ENCODE measurements around the gene PRXL2C. TPM values are rescaled to one million over a fixed set of nuclear protein-coding genes. Genes with fewer than 3 reads are reported as not detected.
"Not testable (repeated sequence)": the region's sequence is repeated elsewhere in the genome, so short reads cannot be mapped to it uniquely, and the experiment has no call there.

Gene PRXL2C
- total RNA-seq, 2 experiments from 2014 or later, result not detected

- BruUV-seq (replicated peaks), result no TSS peak
- Histone ChIP-seq H3K9me2 (ENCODE audit: insufficient read depth, low read length) (no peaks in the 10 kb centered on the region), H4K20me1 (ENCODE audit: insufficient read depth, low read length) (no peaks in the 10 kb centered on the region), H2AFZ (ENCODE audit: low read length) (no peak overlapping the region), H3K27ac (ENCODE audit: low read depth, low read length, poor library complexity, severe bottlenecking) (no peak overlapping the region), H3K4me1 (ENCODE audit: insufficient read depth, low read length, poor library complexity, severe bottlenecking) (no peaks in the 10 kb centered on the region), H3K79me2 (ENCODE audit: insufficient read depth, low read depth, low read length) (no peaks in the 10 kb centered on the region), H3K4me2 (ENCODE audit: low read length) (no peak overlapping the region), H3K36me3 (ENCODE audit: insufficient read depth, low read length) (no peaks in the 10 kb centered on the region), H3K9me3 (ENCODE audit: low read length) (no peaks in the 10 kb centered on the region), H3K4me3 (ENCODE audit: low read depth, low read length, poor library complexity, severe bottlenecking) (no peak overlapping the region)
- no peak for DNase-seq (ENCODE audit: low spot score)
- CTCF ChIA-PET (ENCODE audit: unreplicated experiment), result no interaction called here
- no peak for TF ChIP-seq CTCF (conservative IDR thresholded peaks at IDR 0.05; ENCODE audit: low read length)
- no peak for TF ChIP-seq EZH2phosphoT487 (IDR thresholded peaks at IDR 0.05; ENCODE audit: borderline replicate concordance, low read depth, low read length)
- POLR2A ChIA-PET, result interaction anchor here (0.7 kb wide), 1 partner anchor 201 kb away, joined by 3 read pairs; no protein-coding TSS in a partner anchor
- intact Hi-C loops (cut with micrococcal nuclease; ENCODE audit: unreplicated experiment), result no loop called here
These were observed 18.7 kb downstream of the PRXL2C start for GRCh38 chr9:96636368-96636767.

- BruUV-seq (replicated peaks); H3K36me3 ChIP-seq (ENCODE audit: insufficient read depth, low read length); H3K9me2 ChIP-seq (ENCODE audit: insufficient read depth, low read length); POLR2A ChIA-PET; H3K4me3 ChIP-seq (ENCODE audit: low read depth, low read length, poor library complexity, severe bottlenecking); H3K79me2 ChIP-seq (ENCODE audit: insufficient read depth, low read depth, low read length); H4K20me1 ChIP-seq (ENCODE audit: insufficient read depth, low read length); H3K4me1 ChIP-seq (ENCODE audit: insufficient read depth, low read length, poor library complexity, severe bottlenecking); H3K4me2 ChIP-seq (ENCODE audit: low read length); H3K27ac ChIP-seq (ENCODE audit: low read depth, low read length, poor library complexity, severe bottlenecking); CTCF ChIA-PET (ENCODE audit: unreplicated experiment); H2AFZ ChIP-seq (ENCODE audit: low read length); intact Hi-C loops (cut with micrococcal nuclease; ENCODE audit: unreplicated experiment); H3K9me3 ChIP-seq (ENCODE audit: low read length); DNase-seq (ENCODE audit: low spot score): not testable (repeated sequence)
These were observed 21.5 kb downstream of the PRXL2C start for GRCh38 chr9:96633579-96633978.

- Histone ChIP-seq H2AFZ (ENCODE audit: low read length) (no peak overlapping the region), H3K79me2 (ENCODE audit: insufficient read depth, low read depth, low read length) (no peaks in the 10 kb centered on the region), H3K27ac (ENCODE audit: low read depth, low read length, poor library complexity, severe bottlenecking) (no peak overlapping the region), H3K9me2 (ENCODE audit: insufficient read depth, low read length) (no peaks in the 10 kb centered on the region), H3K4me2 (ENCODE audit: low read length) (no peak overlapping the region), H4K20me1 (ENCODE audit: insufficient read depth, low read length) (no peaks in the 10 kb centered on the region), H3K4me1 (ENCODE audit: insufficient read depth, low read length, poor library complexity, severe bottlenecking) (no peaks in the 10 kb centered on the region), H3K36me3 (ENCODE audit: insufficient read depth, low read length) (no peaks in the 10 kb centered on the region), H3K4me3 (ENCODE audit: low read depth, low read length, poor library complexity, severe bottlenecking) (no peak overlapping the region), H3K9me3 (ENCODE audit: low read length) (no peaks in the 10 kb centered on the region)
- intact Hi-C loops (cut with micrococcal nuclease; ENCODE audit: unreplicated experiment), result no loop called here
- CTCF ChIA-PET (ENCODE audit: unreplicated experiment), result no interaction called here
- TF ChIP-seq CTCF (conservative IDR thresholded peaks at IDR 0.05; ENCODE audit: low read length), result no peak
- no peak for TF ChIP-seq EZH2phosphoT487 (IDR thresholded peaks at IDR 0.05; ENCODE audit: borderline replicate concordance, low read depth, low read length)
- no peak for DNase-seq (ENCODE audit: low spot score)
- no TSS peak for BruUV-seq (replicated peaks)
- POLR2A ChIA-PET, result no interaction called here
These were observed 28.2 kb downstream of the PRXL2C start for GRCh38 chr9:96626912-96627311.
